ENCODE measurements around the gene GFAP. TPM values are rescaled to one million over a fixed set of nuclear protein-coding genes. Genes with fewer than 3 reads are reported as not detected.

Gene GFAP
- 0.29 TPM for total RNA-seq

DNA sequence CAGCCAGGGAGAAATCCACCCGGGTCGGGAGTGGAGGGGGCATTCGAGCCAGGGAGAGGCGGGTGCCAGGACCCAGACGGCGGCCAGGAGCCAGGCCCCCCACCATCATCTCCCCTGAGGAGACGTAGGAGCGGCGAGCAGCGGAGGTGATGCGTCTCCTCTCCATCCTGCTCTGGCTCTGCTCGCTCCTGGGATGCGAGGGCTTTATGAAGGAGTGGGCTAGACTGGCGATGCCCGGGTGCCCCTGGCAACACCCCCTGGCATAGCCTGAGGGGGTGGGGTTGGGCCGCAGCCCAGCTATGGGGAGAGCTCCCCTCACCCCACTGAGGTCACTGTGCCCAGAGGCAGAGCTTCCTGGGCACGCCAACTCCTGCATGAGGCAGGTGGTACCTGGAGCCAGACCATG lies at the start of gene GFAP:
Gene GFAP, minus strand, starts transcription at position 180 of the 406 bp plus-strand sequence. Its CDS starts 14 bp downstream, at position 166.

DNA sequence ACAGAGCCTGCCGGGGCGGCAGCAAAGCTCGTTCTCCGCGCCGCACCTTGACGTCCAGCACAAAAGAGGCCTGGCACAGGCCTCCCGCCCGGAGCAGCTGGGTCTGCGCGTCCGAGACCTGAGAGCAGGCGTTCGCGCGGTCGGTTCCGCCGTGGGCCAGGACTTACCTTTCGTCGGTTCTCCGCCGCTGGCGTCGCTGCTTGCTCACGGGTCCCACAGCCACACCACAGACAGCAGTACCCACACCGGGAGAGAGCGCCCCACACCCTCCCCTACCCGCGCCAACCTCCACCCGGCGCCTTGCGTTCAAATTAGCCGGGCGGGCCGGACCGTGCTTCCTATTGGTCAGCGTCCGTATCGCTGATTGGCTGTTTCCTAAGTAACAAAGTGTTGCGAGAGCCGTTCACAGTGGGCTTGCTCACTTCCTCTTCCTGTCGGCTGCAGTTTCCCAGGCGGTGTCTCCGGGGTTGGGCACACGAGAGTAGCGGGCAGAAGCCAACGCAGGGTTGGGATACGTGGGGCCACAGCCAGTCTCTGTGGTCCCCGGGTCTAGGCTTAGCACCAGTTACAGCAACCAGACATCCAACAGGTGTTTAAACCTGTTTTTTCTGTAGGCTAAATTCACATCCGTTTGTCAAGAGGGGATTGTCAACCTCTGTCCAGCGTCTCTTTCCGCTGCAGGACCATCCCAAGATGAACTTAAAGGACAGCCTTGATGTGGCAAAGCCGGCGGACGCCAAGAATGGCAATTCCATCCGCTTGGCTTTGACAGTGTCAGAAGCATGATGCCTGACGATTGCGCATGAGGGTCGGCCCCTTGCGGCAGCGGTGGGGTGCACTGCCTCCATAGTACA lies 32.4 kb upstream of the GFAP start, which contains the start of gene KIF18B:
Gene KIF18B, minus strand, starts transcription at position 313 of the 854 bp plus-strand sequence. CDS start 11,429 bp downstream, outside the sequence.

DNA sequence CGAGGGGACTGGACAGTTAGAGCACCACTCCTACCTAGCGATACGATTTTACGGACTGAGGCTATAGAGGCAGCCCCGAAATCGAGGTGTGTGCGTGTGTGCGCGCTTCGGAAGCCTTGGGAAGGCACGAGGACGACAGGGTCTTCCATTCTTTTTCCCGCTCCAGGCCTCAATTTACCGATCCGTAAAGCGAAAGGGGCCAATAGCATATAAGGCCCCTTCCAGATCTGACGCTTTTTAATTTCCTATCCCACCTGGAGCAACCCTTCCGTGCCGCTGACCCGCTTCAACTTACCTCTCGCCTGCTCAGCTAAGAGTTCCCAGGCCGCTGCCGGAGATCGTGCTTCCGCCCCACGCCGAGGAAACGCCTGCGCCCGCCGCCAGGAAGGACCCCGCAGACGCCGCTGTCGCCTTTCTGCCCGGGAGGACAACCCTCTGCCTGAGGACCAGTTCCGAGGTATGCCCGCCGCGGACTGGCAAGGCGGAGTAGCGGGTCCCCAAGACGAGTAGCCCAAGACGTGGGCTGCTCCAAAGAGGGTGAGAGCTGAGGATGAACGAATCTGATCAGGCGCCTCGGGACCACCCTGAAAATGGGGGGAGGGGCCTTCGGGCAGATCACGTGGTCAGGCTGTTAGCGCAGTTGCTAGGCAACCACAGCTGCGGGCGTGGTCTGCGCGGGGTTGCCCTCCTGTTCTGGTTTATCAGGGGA lies 16.1 kb downstream of the GFAP start, which contains the start of gene EFTUD2:
Gene EFTUD2, minus strand, starts transcription at position 372 of the 709 bp plus-strand sequence. CDS start 4,924 bp downstream, outside the sequence.

Small RNAs within 50 kb of the gene (small RNA-seq; reads per million reads assigned to genes)
- gene CCDC103 (ENCODE audit: low replicate concordance) (not detected), gene MIR6783 (ENCODE audit: low replicate concordance) (not detected), gene RN7SL405P (ENCODE audit: low replicate concordance) (not detected)

Other genes starting within 250 kb of the GFAP start
- 22.5 TPM for gene CCDC43, start 225.7 kb downstream of the GFAP start, total RNA-seq
- gene DBF4B, start 206.8 kb downstream of the GFAP start, total RNA-seq, result 8.1 TPM
- gene ADAM11, start 156.5 kb downstream of the GFAP start, total RNA-seq, result 3.0 TPM
- 21.6 TPM for gene GJC1, start 85.2 kb downstream of the GFAP start, total RNA-seq
- 0.76 TPM for gene HIGD1B, start 67.6 kb downstream of the GFAP start, total RNA-seq
- gene EFTUD2, start 16.1 kb downstream of the GFAP start, total RNA-seq, result 75.6 TPM
- gene KIF18B, start 32.3 kb upstream of the GFAP start, total RNA-seq, result 5.4 TPM
- 1.1 TPM for gene C1QL1, start 52.8 kb upstream of the GFAP start, total RNA-seq
- 51.7 TPM for gene DCAKD, start 136.1 kb upstream of the GFAP start, total RNA-seq
- 44.2 TPM for gene NMT1, start 145.8 kb upstream of the GFAP start, total RNA-seq
- gene PLCD3, start 217.0 kb upstream of the GFAP start, total RNA-seq, result 20.2 TPM
- 11.5 TPM for gene ACBD4, start 220.2 kb upstream of the GFAP start, total RNA-seq
- gene HEXIM1, start 233.0 kb upstream of the GFAP start, total RNA-seq, result 23.4 TPM
- gene HEXIM2, start 246.4 kb upstream of the GFAP start, total RNA-seq, result 9.1 TPM

All from metanephros (tissue), 2 donors.